Adipose tissue (tissue), 3 donors: ENCODE results near the gene PGAP2. TPM values are rescaled to one million over a fixed set of nuclear protein-coding genes. Genes with fewer than 3 reads are reported as not detected.
"Not testable (repeated sequence)": the region's sequence is repeated elsewhere in the genome, so short reads cannot be mapped to it uniquely, and the experiment has no call there.

ENCODE experiments used
- H3K27ac ChIP-seq: one replicate; pipeline ENCODE4 v1.5.1; 2013; ENCODE audit warnings: low read depth, low read length
- WGBS, 3 donors: extraction: QIAGEN DNeasy Blood & Tissue Kit; methylation state at CpG; one replicate each; pipeline ENCODE4 v1.1.7; 2013; 5-methylcytosine and 5-hydroxymethylcytosine counted together
- polyA plus RNA-seq, 3 donors: library from polyadenylated mRNA; stranded (reverse); fragments of 200-250 nt; gene quantifications; one replicate each; pipeline ENCODE4 v1.2.3, GENCODE V29; 2013
- donor health status: healthy with polysubstance abuse.
- donor health status: Bipolar disorder and iron deficiency.
- donor health status: healthy.

PGAP2 gene
- polyA plus RNA-seq, result 10 to 100 TPM; 10.4 to 21.9 (median 11.5) TPM

DNA sequence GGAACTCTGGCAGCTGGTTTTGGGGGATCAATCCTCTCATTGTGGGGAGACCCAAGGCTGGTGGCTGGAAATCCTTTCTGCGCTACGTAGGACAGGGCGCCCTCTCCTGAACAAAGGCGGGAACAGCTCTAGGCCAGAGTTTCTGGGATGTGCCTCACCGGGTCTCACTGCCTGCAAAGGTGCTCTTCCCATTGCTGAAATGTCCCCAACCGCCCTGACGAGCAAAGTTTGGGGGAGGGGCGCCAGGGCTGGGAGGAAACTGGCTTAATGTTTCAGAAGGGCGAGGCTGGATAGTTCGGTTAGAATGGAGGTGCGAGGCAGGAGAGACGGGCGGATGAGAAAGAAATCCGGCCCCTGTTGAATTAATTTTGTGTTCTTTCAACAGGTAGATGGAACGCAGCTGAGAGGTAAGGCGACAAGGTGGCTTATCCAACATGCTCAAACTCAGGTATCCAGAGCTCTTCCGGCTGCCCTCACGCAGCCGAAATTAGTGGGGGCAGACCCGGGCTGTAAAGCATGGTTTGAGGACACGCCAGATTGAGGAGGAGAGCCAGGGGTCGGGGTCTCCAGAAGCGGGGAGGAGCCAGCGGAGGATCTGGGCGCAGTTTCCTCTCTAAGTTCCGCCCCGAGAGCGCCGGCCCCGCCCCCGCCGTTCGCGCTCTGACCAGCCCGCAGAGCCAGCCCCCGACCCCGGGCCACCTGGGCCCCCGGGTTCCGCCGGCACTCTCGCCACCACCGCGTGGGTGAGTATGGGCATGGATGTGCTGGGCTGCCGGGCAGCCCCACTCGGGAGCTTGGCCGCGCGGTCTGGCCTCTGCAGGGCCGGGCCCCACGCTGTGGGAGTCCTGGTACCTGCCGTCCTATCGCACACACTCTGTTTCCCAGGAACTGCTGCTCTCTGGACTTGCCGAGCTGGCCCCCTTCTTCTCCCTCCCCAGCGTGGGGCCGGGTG, at the start of gene PGAP2:
Gene PGAP2, plus strand, starts transcription at position 652 of the 952 bp plus-strand sequence. CDS start 2,700 bp downstream, outside the sequence.
- H3K27ac ChIP-seq, result no peak within 1 kb of the TSS
- WGBS, 3 donors, result 1% methylated on average over 46 to 55 of the region's 55 CpGs

DNA sequence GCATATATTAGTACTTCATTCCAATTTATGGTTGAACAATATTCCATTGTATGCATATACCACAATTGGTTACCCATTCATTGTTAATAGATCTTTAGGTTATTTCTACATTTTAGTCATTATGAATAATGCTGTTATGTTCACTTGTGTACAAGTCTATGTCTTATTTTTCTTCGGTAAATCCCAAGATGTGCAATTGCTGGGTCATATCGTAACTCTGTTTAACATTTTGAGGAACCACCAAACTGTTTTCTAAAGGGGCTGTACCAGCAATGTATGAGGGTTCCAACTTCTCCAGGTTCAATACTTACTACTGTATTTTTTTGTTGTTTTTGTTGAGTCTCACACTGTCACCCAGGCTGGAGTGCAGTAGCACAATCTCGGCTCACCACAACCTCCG, 44.1 kb upstream of the PGAP2 start:
- 90 to 98% (median 94%) methylated on average over 4 of the region's 4 CpGs for WGBS, 3 donors
- no peak overlapping the region for H3K27ac ChIP-seq

DNA sequence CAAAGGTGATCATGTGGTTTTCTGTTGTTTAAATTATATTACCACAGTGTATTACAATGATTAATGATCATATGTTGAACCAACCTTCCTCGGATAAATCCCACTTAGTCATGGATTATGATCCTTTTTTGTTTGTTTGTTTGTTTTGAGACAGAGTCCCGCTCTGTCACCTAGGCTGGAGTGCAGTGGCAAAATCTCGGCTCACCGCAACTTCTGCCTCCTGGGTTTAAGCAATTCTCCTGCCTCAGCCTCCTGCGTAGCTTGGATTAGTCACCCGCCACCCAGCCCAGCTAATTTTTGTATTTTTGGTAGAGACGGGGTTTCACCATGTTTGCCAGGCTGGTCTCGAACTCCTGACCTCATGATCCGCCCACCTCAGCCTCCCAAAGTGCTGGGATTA, 41.5 kb upstream of the PGAP2 start:
- 83 to 96% (median 95%) methylated on average over 9 of the region's 9 CpGs for WGBS, 3 donors
- not testable (repeated sequence) for H3K27ac ChIP-seq

DNA sequence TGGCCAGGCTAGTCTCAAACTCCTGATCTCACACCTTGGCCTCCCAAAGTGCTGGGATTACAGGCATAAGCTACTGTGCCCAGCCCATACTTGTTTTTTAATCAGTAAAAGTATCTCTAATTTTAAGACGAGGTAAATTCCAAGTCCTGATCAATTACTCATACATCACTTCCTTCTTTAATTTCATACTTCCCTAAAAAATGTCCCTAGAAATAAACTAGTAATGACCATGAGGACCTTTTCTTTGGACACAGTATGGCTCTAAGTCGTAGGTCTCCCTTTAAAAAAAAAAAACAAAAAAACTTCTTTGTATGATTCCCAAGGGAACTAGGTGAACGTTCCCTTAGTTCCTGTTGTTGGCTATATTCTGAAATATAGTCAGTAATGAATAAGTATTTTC, 40.8 kb upstream of the PGAP2 start:
- no peak overlapping the region for H3K27ac ChIP-seq
- WGBS, 3 donors, result 61 to 78% (median 63%) methylated on average over 3 of the region's 3 CpGs

DNA sequence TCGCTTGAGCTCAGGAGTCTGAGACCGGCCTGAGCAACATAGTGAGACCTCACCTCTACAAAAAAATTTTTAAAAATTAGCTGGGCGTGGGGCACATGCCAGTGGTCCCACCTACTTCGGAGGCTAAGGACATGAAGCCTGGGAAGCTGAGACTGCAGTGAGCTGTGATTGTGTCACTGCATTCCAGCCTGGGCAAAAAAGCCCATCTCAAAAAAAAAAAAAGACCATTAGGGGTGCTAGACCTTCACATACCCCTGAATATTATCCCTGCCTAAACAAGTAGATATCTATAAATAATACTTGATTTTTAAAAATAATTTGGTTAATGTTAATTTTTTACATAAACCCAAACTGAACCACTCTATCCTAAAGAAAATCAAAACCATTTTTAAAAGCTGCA, 35.2 kb upstream of the PGAP2 start:
- H3K27ac ChIP-seq, result no peak overlapping the region
- 90 to 94% (median 92%) methylated on average over 4 of the region's 4 CpGs for WGBS, 3 donors

DNA sequence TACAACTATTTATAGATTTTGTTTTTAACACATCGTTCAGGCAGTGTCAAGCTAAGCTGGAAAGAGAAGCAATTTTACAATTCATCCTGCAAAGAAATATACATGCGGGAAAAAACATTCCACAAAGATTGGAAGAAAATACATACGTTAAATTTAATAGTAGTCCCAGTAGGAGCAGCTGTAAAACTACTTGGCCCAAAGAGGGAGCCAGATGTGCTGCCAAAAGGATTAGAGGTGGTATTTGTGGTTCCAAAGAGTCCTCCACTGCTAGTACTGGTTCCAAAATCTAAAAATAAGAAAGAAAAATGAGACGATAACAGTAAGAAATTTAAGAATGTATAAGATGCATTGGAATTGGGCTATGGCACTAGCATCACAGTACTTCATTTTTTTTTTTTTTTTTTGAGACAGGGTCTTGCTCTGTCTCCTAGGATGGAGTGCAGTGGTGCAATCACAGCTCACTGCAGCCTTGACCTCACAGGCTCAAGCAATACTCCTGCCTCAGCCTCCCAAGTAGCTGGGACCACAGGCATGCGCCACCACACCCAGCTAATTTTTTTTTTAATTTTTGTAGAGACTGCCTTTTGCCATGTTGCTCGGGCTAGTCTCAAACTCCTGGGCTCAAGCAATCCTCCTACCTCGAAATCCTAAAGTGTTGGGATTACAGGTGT, 32.5 kb upstream of the PGAP2 start:
- no peak overlapping the region for H3K27ac ChIP-seq
- WGBS, 3 donors, result 76 to 90% (median 82%) methylated on average over 7 of the region's 7 CpGs

DNA sequence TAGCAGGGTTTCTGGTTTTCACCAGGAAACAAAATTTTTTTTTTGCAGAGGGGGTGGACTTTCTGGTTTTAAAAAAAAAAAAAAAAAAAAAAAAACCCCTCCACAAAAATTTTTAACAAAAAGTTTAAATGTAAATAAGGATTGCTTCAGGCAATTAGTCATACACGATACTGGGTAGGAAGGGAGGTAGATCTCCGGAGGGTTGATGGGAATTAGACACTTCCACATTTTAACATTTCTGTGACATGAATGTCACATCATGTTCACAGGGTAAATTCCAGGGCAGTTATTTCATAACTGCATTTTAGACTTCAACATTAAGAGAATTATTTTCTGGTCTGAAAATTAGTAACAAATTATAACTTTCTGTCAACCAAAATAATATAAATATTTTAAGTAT, 26.9 kb upstream of the PGAP2 start:
- WGBS, 3 donors, result 19 to 28% (median 26%) methylated on average over 2 of the region's 2 CpGs
- H3K27ac ChIP-seq, result no peak overlapping the region

DNA sequence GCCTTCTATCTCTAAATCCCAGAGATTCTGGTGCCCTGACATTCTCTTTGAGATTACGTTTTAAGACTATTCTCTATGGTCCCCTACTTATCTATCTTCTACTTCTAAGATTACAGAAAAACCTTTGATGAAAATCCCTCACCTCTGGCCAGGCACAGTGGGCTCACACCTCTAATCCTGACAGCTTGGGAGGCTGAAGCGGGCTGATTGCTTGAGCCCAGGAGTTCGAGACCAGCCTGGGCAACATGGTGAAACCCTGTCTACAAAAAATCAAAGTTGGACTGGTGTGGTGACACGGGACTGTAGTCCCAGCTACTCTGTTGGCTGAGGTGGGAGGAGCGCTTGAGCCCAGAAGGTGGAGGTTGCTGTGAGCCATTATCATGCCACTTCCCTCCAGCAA, 25.4 kb upstream of the PGAP2 start:
- no peak overlapping the region for H3K27ac ChIP-seq
- 90 to 93% (median 92%) methylated on average over 5 of the region's 5 CpGs for WGBS, 3 donors

DNA sequence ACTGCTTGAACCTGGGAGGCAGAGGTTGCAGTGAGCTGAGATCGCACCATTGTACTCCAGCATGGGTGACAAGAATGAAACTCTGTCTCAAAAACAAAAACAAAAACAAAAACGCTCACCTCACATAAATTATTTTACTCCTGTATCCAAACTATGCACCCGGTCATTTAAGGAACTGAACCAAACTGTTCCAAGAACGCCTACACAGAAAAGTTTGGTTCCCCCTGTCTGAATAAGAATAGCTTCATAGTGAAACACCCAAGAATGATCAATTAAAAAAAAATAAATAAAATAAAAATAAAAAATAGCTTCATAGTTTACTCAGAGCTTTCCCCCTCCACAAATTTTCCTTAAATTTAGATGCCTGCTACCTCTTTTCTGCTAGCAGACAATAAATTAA, 24.7 kb upstream of the PGAP2 start:
- 74 to 95% (median 75%) methylated on average over 4 of the region's 4 CpGs for WGBS, 3 donors
- no peak overlapping the region for H3K27ac ChIP-seq

DNA sequence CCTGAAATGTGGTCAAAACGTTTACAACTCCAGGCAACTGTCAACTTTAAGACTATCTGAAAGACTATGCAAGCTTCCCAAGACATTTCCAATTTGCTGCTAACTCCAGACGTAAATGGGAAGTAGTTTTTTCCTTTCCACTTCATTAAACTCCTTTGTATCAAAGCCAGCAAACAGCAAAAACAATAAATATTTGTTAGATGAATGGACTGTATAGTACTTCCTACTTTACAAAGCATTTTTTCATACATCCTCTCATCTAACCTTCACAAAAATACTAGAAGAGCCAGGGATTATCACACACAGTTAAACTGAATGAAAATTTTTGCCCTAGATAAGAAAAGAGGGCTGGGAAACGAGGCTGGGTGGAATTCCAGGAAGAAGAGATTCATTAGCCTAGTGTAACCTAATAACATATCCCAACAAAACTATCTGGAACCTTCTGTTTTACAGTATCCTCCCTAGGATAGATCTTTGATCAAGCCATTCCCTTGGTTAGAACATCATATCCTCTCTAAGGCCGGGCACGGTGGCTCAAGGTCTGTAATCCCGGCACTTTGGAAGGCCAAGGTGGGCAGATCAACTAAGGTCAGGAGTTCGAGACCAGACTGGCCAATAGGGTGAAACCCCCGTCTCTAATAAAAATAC, 21.5 kb upstream of the PGAP2 start:
- 56 to 66% (median 59%) methylated on average over 8 of the region's 8 CpGs for WGBS, 3 donors
- H3K27ac ChIP-seq, result no peak overlapping the region

DNA sequence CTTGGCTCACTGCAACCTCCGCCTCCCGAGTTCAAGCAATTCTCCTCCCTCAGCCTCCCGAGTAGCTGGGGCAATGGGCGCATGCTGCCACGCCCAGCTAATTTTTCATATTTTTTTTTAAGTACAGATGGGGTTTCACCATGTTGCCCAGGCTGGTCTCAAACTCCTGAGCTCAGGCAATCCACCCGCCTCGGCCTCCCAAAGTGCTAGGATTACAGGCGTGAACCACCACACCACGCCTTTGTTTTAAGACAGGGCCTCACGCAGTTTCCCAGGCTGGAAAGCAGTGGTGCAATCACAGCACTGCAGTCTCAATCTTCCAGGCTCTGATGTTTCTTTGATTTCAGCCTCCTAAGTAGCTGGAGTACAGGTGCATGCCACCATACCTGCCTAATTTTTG, 14.0 kb upstream of the PGAP2 start:
- H3K27ac ChIP-seq, result not testable (repeated sequence)
- WGBS, 3 donors, result 93 to 98% (median 94%) methylated on average over 10 of the region's 10 CpGs

DNA sequence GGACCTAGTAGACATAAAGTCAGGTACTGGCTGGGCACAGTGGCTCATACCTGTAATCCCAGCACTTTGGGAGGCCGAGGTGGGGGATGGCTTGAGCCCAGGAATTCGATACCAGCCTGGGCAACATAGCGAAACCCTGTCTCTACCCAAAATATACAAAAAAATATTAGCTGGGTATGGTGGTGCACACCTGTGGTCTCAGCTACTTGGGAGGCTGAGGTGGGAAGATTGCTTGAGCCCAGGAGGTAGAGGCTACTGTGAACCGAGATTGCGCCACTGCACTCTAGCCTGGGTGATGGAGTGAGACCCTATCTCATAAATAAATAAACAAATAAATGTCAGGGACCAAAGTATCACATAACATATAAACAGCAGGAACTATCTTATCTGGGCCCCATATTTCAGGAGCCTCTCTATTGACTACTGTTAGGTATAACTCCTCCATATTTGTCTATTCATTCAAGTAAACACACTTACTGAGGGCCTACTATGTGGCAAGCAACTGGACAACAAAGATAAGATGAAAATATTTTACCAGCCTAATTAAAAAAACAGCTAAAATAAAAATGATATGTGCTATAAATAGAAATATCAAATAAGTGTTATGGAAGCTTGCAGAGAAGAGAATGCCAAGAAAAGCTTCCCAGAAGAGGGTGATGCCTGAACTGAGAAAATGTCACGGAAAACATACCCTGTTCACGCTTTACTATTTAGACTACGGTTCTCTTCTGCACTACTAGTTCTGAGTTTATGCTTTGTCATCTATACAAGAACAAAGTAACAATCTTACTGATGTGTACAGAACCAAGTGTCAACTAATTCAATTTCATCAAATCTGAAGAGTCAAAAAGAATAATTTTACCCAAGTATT, 13.0 kb upstream of the PGAP2 start:
- 83 to 85% (median 84%) methylated on average over 8 of the region's 8 CpGs for WGBS, 3 donors
- H3K27ac ChIP-seq, result no peak overlapping the region

DNA sequence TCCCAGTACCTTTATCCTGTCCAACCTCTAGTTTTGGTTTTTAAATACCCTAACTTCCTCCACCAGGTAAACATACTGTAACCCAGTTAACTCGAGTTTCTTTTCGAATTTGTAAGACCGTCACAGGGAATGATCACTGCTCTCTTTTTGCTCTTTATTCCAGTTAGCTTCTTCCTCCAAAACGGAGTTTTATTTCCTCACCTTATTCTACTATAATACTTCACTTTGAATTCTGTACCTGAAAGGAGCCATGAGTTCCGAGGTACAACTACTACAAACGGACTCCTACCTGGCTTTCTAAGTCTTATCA, 12.4 kb upstream of the PGAP2 start:
- 26 to 41% (median 37%) methylated on average over 6 of the region's 6 CpGs for WGBS, 3 donors

DNA sequence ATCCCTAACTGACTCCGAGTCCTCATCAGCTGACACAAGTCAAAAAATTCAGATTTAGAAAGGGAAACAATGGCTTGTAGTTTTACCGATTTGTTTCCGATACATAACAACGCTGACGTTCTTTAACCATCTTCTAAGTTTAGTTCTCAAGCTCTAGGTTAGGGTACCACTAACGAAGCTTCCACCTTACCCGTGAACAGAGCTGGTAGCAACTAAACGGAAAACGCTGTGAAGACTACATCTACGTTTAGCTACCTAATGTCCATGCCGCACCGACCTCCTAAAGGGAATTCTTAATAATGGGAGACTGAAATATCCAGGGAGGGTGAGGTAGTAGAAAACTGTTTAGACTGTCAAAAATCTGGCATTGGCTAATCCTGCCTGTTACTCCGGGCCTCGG, 12.0 kb upstream of the PGAP2 start:
- 6 to 12% (median 6%) methylated on average over 14 of the region's 14 CpGs for WGBS, 3 donors
- no peak overlapping the region for H3K27ac ChIP-seq

More for the DNA sequence above, 12.4 kb upstream of the PGAP2 start:
- no peak overlapping the region for H3K27ac ChIP-seq

DNA sequence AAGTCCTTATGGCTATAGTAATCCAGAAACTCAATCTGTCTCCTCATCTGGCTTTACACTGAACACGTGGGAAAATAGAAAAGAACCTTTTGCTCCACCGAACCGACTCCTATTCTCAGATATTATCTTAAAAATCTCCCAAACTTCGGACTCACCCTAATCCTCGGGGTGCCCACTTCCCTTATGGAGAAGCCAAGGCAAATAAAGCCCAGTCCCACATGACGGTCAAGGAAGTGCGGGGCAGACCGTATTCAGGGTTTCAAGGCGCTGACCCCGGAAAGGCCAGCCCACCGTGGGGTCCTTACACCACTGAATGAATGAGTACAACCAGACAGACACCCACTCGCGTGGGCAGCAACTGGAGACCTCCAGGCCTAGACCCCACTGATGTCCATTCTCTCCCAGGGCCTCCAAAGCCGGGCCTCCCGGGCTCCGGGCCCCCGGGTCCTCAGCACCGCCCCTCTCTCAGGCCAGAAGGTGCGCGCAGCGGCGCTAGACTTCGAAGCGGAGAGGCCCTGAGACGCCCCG, 11.5 kb upstream of the PGAP2 start:
- 0 to 1% (median 0%) methylated on average over 24 to 26 of the region's 26 CpGs for WGBS, 3 donors
- H3K27ac ChIP-seq, result peak overlapping the region; percentile 76

DNA sequence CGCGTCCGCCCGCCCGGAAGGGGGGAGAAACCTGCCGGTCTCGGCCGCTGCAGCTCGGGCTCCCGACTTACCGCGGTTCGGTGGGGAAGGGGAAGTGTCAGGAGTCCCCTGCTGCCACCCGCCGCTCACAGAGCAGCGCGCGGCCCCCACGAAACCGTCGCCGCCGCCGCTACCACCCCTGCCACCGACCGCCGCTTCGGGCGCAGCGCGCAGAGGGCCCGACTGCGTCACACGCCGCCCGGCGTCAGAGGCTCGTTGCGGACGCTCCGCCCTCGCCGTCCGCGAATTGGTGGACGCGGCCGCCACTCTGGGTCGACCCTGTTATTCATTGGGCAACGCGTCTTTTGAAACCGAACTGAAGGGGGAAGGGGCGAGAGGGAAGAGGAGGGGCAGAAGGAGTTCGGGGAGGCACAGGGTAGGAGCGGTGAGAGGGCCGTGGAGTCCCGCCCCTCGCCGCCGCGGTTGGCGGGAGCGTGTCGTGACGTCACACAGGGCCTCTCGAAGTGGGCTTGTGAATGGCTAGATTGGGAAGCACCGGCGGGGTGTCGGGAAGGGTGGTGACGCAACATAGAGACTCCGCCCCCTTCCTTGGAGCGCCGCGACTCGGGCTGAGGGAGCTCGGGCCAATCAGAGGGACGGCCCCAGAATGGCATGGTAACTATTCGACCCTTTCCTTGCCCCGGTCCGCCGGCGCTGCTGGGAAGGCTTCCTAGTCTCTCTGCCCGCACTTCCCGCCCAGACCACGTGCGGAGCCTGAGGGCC, 10.8 kb upstream of the PGAP2 start, which contains the start of gene NUP98:
Gene NUP98, minus strand, starts transcription at position 226 of the 762 bp plus-strand sequence. CDS start 15,437 bp downstream, outside the sequence.
- 0 to 1% (median 0%) methylated on average over 67 to 86 of the region's 86 CpGs for WGBS, 3 donors
- H3K27ac ChIP-seq, result peak within 1 kb of the TSS; percentile 81

DNA sequence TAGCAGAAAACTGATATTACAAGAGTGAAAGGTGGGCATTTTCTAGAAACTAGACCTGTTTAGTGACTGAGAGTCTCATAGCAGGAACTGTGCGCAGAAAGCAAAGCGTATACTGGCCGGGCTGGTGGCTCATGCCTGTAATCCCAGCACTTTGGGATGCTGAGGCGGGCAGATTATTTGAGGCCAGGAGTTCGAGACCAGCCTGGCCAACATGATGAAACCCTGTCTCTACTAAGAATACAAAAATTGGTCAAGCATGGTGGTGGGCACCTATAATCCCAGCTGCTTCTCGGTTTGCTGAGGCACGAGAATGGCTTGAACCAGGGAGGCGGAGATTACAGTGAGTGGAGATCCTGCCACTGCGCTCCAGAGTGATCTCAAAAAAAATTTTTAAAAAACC, 9.2 kb upstream of the PGAP2 start:
- WGBS, 3 donors, result 91 to 96% (median 96%) methylated on average over 9 of the region's 9 CpGs

More for the DNA sequence above, 9.2 kb upstream of the PGAP2 start:
- H3K27ac ChIP-seq, result no peak overlapping the region
